HCT116 (cell line): ENCODE results near the gene ELOA. TPM values are rescaled to one million over a fixed set of nuclear protein-coding genes. Genes with fewer than 3 reads are reported as not detected.
"Not testable (repeated sequence)": the region's sequence is repeated elsewhere in the genome, so short reads cannot be mapped to it uniquely, and the experiment has no call there.

Experiments used
- ATAC-seq: fragments of 200-7000 bp; cut with Tn5 transposase; 2 replicates; pipeline ENCODE4 v1.9.1; 2020; ENCODE audit warnings: mild to moderate bottlenecking, moderate library complexity
- BruUV-seq: library from RNA; stranded (reverse); fragments of 400-500 nt; replicated peaks from 2 replicates; lab custom pipeline; 2021; lab: Mats Ljungman, UMichigan
- CTCF ChIA-PET: fragments of 300-600 bp; sonication (Branson Sonifier 250); formaldehyde crosslinking; loops from one replicate; lab custom pipeline; 2021; ENCODE audit warnings: antibody characterized with exemption; lab: Charles Lee
- POLR2A ChIA-PET: fragments of 300-600, 350-600 bp; sonication (Branson Sonifier 250); formaldehyde crosslinking; loops from one replicate; lab custom pipeline; 2021; ENCODE audit warnings: antibody characterized with exemption; lab: Charles Lee
- RAD21 ChIA-PET, 2 experiments: fragments of 300-600 bp; sonication (Branson Sonifier 250); formaldehyde crosslinking; loops; one replicate each; lab custom pipeline; 2023; ENCODE audit warnings: low total read pairs in 2 of 2; ENCODE audit not compliant: uncharacterized antibody in 2 of 2, unreplicated experiment in 2 of 2, low non-redundant PET in 1 of 2; lab: Charles Lee
- DNase-seq: peaks from one replicate; pipeline ENCODE4 v3.0.0-alpha.2; 2010; ENCODE audit warnings: low read depth, low spot score
- H2AFZ ChIP-seq: fragments of 200-600 bp; shearing (Covaris generic), sonication (generic); 2 replicates; pipeline ENCODE4 v1.6.1; 2017; ENCODE audit warnings: low read depth, mixed run types, mixed read lengths, antibody characterized with exemption, low read length; ENCODE audit not compliant: poor library complexity, severe bottlenecking
- H3K27ac ChIP-seq: 2 replicates; pipeline ENCODE4 v1.5.1; 2012; ENCODE audit warnings: low read depth, low read length
- H3K27me3 ChIP-seq: fragments of 200-600 bp; sonication (generic); 2 replicates; pipeline ENCODE4 v1.6.1; 2016; ENCODE audit warnings: mixed run types, low read length, mixed read lengths; ENCODE audit not compliant: insufficient read depth
- H3K36me3 ChIP-seq, 2 experiments: fragments of 200-500 bp in 1 of 2; fragments of 200-600 bp in 1 of 2; sonication (Bioruptor generic) in 1 of 2; sonication (generic) in 1 of 2; 2 replicates each; pipeline versions ENCODE4 v1.5.1 to v1.6.1; 2014 to 2016; ENCODE audit warnings: low read length in 2 of 2, inconsistent platforms in 1 of 2, mixed read lengths in 1 of 2, mixed run types in 1 of 2; ENCODE audit not compliant: insufficient read depth in 2 of 2, control insufficient read depth in 1 of 2
- H3K4me1 ChIP-seq, 2 experiments: fragments of 200-600 bp in 1 of 2; sonication (generic) in 1 of 2; 2 replicates each; pipeline versions ENCODE4 v1.5.1 to v1.6.1; 2012 to 2017; ENCODE audit warnings: low read length in 2 of 2, inconsistent platforms in 1 of 2, mild to moderate bottlenecking in 1 of 2, mixed read lengths in 1 of 2, mixed run types in 1 of 2, moderate library complexity in 1 of 2; ENCODE audit not compliant: insufficient read depth in 2 of 2, control insufficient read depth in 1 of 2
- H3K4me2 ChIP-seq: fragments of 200-600 bp; sonication (generic); 2 replicates; pipeline ENCODE4 v1.6.1; 2017; ENCODE audit warnings: mixed run types, low read length, mixed read lengths
- H3K4me3 ChIP-seq, 2 experiments: fragments of 200-600 bp in 1 of 2; sonication (generic) in 1 of 2; replicated peaks in 1 of 2; 2 replicates each; pipeline ENCODE4 v1.5.1; 2011 to 2016; ENCODE audit warnings: low read length in 2 of 2, control low read depth in 1 of 2, low read depth in 1 of 2, mild to moderate bottlenecking in 1 of 2, mixed read lengths in 1 of 2, mixed run types in 1 of 2
- H3K79me2 ChIP-seq: fragments of 200-600 bp; sonication (generic); 2 replicates; pipeline ENCODE4 v1.6.1; 2017; ENCODE audit warnings: mild to moderate bottlenecking, mixed run types, low read length, moderate library complexity, mixed read lengths; ENCODE audit not compliant: insufficient read depth
- H3K9ac ChIP-seq: fragments of 200-600 bp; sonication (generic); 2 replicates; pipeline ENCODE4 v1.6.1; 2016; ENCODE audit warnings: low read length, mixed read lengths
- H3K9me2 ChIP-seq: fragments of 200-600 bp; sonication (generic), shearing (Covaris generic); 2 replicates; pipeline ENCODE4 v1.6.1; 2017; ENCODE audit warnings: mixed run types, mild to moderate bottlenecking, moderate library complexity; ENCODE audit not compliant: insufficient read depth
- H3K9me3 ChIP-seq, 2 experiments: fragments of 200-500 bp in 1 of 2; fragments of 200-600 bp in 1 of 2; sonication (Bioruptor generic) in 1 of 2; sonication (generic) in 1 of 2; 2 replicates each; pipeline ENCODE4 v1.6.1; 2014 to 2017; ENCODE audit warnings: low read length in 2 of 2, mixed read lengths in 2 of 2, inconsistent platforms in 1 of 2, low read depth in 1 of 2, mild to moderate bottlenecking in 1 of 2, mixed run types in 1 of 2, moderate library complexity in 1 of 2; ENCODE audit not compliant: control insufficient read depth in 1 of 2, insufficient read depth in 1 of 2
- H4K20me1 ChIP-seq: fragments of 200-600 bp; sonication (generic), shearing (Covaris generic); 2 replicates; pipeline ENCODE4 v1.6.1; 2017; ENCODE audit warnings: mixed run types, mild to moderate bottlenecking, moderate library complexity; ENCODE audit not compliant: insufficient read depth
- JUND ChIP-seq: IDR thresholded peaks from 2 replicates; pipeline ENCODE4 v1.6.1; 2012
- MAX ChIP-seq: IDR thresholded peaks from 2 replicates; pipeline ENCODE4 v1.6.1; 2012
- SIN3A ChIP-seq: IDR thresholded peaks from 2 replicates; pipeline ENCODE4 v1.6.1; 2012; ENCODE audit warnings: low read depth
- SP1 ChIP-seq: IDR thresholded peaks from 2 replicates; pipeline ENCODE4 v1.6.1; 2012; ENCODE audit warnings: low read depth
- intact Hi-C: fragments of 100-400 bp; cut with micrococcal nuclease; formaldehyde crosslinking; loops from 2 replicates; pipeline ENCODE4 v1.10.0; 2022
- total RNA-seq: library from RNA; stranded (reverse); gene quantifications from one replicate; pipeline ENCODE4 v1.2.1, GENCODE V29; 2021; ENCODE audit not compliant: unreplicated experiment
- TF ChIP-seq, protein P1 (sequence below), 3 experiments: fragments of 200-600 bp in 1 of 3; sonication (generic) in 1 of 3; IDR thresholded peaks in 2 of 3; conservative IDR thresholded peaks in 1 of 3; 2 replicates each; pipeline ENCODE4 v1.5.1; 2012 to 2017; ENCODE audit warnings: low read depth in 2 of 3, low read length in 2 of 3, antibody characterized with exemption in 1 of 3, borderline replicate concordance in 1 of 3, control low read depth in 1 of 3, mild to moderate bottlenecking in 1 of 3, mixed read lengths in 1 of 3, mixed run types in 1 of 3, moderate library complexity in 1 of 3; ENCODE audit not compliant: insufficient read depth in 1 of 3

Gene ELOA
- total RNA-seq, 1 experiment from 2014 or later = 39.3 TPM

DNA sequence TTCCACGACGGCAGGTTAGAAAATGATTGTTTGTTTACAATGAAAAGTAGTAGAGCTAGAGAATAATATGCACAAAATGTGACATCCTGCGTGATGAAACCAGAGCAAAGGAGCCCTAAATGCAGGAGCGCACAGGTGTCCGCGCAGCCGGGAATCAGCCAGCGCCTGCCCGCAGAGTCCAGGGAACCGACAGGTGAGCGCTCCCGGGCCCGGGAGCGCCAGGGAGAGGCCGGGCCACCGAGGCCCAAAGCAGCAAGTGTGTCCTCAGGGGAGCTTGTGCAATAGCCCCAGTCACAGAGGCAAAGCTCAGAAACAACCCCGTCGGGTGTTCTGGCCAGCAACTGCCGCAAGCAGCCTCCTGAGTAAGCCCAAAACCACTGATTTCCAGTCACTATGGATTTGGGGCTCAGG is 58.1 kb downstream of the ELOA start:
- BruUV-seq = TSS peak; percentile 18
- peak overlapping the region; percentile 87 for H3K9ac ChIP-seq
- ChIA-PET CTCF (interaction anchor here (2.6 kb wide), 1 partner anchor 10 kb away, joined by 15 read pairs; no protein-coding TSS in a partner anchor), RAD21 (no interaction called here), POLR2A (interaction anchor here (0.6 to 1.7 kb wide), 2 partner anchors 20 to 24 kb away, joined by 3 to 4 read pairs; partner anchors contain the start of gene HMGCL)
- H2AFZ ChIP-seq = no peak overlapping the region
- peaks cover 22% of the 10 kb centered on the region; the same call in 1 of the 2 replicates for H3K79me2 ChIP-seq
- ATAC-seq (no peak), DNase-seq (no peak)
- H3K36me3 ChIP-seq = peaks cover 12 to 16% of the 10 kb centered on the region in 2 experiments; a peak in 3 of 4 replicates
- H3K27ac ChIP-seq = peak overlapping the region; percentile 48
- no peaks in the 10 kb centered on the region for H4K20me1 ChIP-seq
- H3K27me3 ChIP-seq = no peaks in the 10 kb centered on the region
- no peaks in the 10 kb centered on the region for H3K9me3 ChIP-seq
- H3K4me2 ChIP-seq = peak overlapping the region; percentile 92
- peaks cover 10 to 35% of the 10 kb centered on the region in 2 experiments for H3K4me1 ChIP-seq
- no peaks in the 10 kb centered on the region for H3K9me2 ChIP-seq
- H3K4me3 ChIP-seq = peak overlapping the region; percentile 65 to 94
- intact Hi-C loops = no loop called here
- TF ChIP-seq SIN3A (no peak), MAX (no peak), JUND (no peak)
- TF ChIP-seq, protein P1, sequence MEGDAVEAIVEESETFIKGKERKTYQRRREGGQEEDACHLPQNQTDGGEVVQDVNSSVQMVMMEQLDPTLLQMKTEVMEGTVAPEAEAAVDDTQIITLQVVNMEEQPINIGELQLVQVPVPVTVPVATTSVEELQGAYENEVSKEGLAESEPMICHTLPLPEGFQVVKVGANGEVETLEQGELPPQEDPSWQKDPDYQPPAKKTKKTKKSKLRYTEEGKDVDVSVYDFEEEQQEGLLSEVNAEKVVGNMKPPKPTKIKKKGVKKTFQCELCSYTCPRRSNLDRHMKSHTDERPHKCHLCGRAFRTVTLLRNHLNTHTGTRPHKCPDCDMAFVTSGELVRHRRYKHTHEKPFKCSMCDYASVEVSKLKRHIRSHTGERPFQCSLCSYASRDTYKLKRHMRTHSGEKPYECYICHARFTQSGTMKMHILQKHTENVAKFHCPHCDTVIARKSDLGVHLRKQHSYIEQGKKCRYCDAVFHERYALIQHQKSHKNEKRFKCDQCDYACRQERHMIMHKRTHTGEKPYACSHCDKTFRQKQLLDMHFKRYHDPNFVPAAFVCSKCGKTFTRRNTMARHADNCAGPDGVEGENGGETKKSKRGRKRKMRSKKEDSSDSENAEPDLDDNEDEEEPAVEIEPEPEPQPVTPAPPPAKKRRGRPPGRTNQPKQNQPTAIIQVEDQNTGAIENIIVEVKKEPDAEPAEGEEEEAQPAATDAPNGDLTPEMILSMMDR (IDR thresholded peaks at IDR 0.05 in 2 of 3, conservative IDR thresholded peaks at IDR 0.05 in 1 of 3; ENCODE audit: borderline replicate concordance in 1 of 3, insufficient read depth in 1 of 3, low read depth in 2 of 3, low read length in 2 of 3) = no peak
- TF ChIP-seq, all 23 proteins: peak for 0

- H3K36me3 ChIP-seq = peaks cover 8 to 12% of the 10 kb centered on the region in 2 experiments; a peak in 3 of 4 replicates
- DNase-seq (no peak), ATAC-seq (no peak)
- H3K9ac ChIP-seq = peak overlapping the region; percentile 87; the same call in 1 of the 2 replicates
- ChIA-PET CTCF (interaction anchor here (2.6 kb wide), 1 partner anchor 9 kb away, joined by 15 read pairs; no protein-coding TSS in a partner anchor), POLR2A (interaction anchor here (0.5 to 1.7 kb wide), 3 partner anchors 21 to 245 kb away, joined by 3 to 4 read pairs (median 3); partner anchors contain the start of gene HMGCL), RAD21 (no interaction called here)
- H3K4me3 ChIP-seq = peak overlapping the region in 1 of 2 experiments; percentile 94; a peak in 2 of 4 replicates
- H3K79me2 ChIP-seq = peaks cover 18% of the 10 kb centered on the region; the same call in 1 of the 2 replicates
- no peak overlapping the region for H3K27ac ChIP-seq
- H3K9me2 ChIP-seq = no peaks in the 10 kb centered on the region
- H3K9me3 ChIP-seq = no peaks in the 10 kb centered on the region
- H4K20me1 ChIP-seq = no peaks in the 10 kb centered on the region
- peaks cover 10 to 31% of the 10 kb centered on the region in 2 experiments for H3K4me1 ChIP-seq
- intact Hi-C loops = no loop called here
- H3K27me3 ChIP-seq = no peaks in the 10 kb centered on the region
- peak overlapping the region; percentile 92 for H3K4me2 ChIP-seq
- no peak overlapping the region for H2AFZ ChIP-seq
- no peak for TF ChIP-seq SP1
- no TSS peak for BruUV-seq
These were observed 58.6 kb downstream of the ELOA start for GRCh38 chr1:23801876-23802275.

DNA sequence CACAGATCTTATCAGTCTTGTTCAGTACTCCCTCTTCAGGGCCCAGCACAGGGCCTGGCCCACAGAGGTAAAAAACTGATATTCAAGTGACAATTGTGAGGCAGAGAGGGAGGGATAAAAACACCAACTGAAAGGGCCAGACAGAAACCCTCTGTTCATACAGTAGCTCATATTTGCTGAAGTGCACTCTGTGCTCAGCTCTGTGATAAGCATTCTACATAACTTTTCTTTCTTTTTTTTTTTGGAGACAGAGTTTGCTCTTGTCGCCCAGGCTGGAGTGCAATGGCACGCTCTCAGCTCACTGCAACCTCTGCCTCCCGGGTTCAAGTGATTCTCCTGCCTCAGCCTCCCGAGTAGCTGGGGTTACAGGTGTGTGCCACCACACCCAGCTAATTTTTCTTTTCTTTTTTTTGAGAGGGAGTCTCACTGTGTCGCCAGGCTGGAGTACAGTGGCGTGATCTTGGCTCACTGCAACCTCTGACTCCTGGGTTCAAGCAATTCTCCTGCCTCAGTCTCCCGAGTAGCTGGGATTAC is 59.6 kb downstream of the ELOA start:
- H3K9me3 ChIP-seq, DNase-seq, ATAC-seq, H3K9me2 ChIP-seq, BruUV-seq, H3K36me3 ChIP-seq, POLR2A ChIA-PET, H4K20me1 ChIP-seq, H3K4me3 ChIP-seq, H3K9ac ChIP-seq, H3K4me2 ChIP-seq, H3K27me3 ChIP-seq, H3K27ac ChIP-seq, intact Hi-C loops, RAD21 ChIA-PET, H2AFZ ChIP-seq: not testable (repeated sequence)
- Histone ChIP-seq H3K4me1 (peaks cover 10 to 24% of the 10 kb centered on the region in 2 experiments), H3K79me2 (peaks cover 15% of the 10 kb centered on the region; the same call in 1 of the 2 replicates)
- CTCF ChIA-PET = interaction anchor here (1.3 to 2.6 kb wide), 2 partner anchors 8 to 114 kb away, joined by 3 to 15 read pairs; no protein-coding TSS in a partner anchor
